Activated CD8-positive, alpha-beta memory T cell treated with anti-CD3 and anti-CD28 coated beads, Interleukin-2, amount 50 U/mL, for 24 hours (primary cell): ENCODE measurements around the gene PRDX1.

ENCODE experiments used
- DNase-seq: peaks from one replicate; pipeline ENCODE4 v3.0.0-alpha.2; 2020; ENCODE audit errors: extremely low read depth

The PRDX1 gene

DNA sequence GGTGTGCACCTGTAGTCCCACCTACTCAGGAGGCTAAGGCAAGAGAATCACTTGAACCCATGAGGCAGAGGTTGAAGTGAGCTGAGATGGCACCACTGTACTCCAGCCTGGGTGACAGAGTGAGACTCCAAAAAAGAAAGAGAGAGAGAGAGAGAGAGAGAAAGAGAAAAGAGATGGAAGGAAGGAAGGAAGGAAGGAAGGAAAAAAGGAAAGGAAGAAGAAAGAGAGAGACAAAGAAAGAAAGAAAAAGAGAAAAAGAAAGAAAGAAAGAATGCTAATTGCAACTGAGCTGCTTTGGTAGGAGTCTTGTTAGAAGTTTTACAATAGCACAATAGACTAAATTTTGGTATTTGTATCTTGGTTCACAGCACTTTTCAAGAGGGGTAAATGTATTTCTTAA lies 56.4 kb downstream of the PRDX1 start:
- DNase-seq, result no peak
